Fibroblast of mammary gland (primary cell): Measurements from ENCODE around the gene SLC25A42.

ENCODE experiments used
- DNase-seq: peaks from one replicate; pipeline ENCODE4 v3.0.0-alpha.2; 2010; ENCODE audit warnings: low read depth
- H3K4me3 ChIP-seq: 2 replicates; pipeline ENCODE4 v1.5.1; 2011; ENCODE audit warnings: low read depth, mild to moderate bottlenecking, low read length, moderate library complexity; ENCODE audit not compliant: control insufficient read depth
- TF ChIP-seq, protein P1 (sequence below): conservative IDR thresholded peaks from 2 replicates; pipeline ENCODE4 v1.5.1; 2011; ENCODE audit warnings: low read depth, low read length, inconsistent platforms; ENCODE audit not compliant: control insufficient read depth, insufficient read depth

SLC25A42 gene

DNA sequence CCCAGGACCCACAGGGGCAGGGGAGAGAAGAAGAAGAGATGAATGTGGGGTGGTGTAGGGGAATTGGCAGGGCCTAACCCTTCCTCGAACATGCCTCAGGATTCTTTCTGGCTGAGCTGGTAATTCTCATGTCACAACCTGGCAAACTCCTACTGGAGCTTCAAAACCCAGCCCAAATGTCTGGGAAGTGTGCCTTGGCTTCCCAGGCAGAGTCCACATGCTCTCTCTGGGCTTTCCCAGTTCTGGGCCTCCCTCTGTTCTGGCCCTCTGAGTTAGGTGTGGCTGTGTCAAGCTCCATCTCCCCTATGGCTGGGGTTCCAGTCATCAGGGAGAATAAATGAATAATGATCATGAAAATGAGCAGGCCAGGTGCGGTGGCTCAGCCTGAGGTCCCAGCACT, 85.6 kb downstream of the SLC25A42 start:
- no peak overlapping the region for H3K4me3 ChIP-seq
- TF ChIP-seq, protein P1, sequence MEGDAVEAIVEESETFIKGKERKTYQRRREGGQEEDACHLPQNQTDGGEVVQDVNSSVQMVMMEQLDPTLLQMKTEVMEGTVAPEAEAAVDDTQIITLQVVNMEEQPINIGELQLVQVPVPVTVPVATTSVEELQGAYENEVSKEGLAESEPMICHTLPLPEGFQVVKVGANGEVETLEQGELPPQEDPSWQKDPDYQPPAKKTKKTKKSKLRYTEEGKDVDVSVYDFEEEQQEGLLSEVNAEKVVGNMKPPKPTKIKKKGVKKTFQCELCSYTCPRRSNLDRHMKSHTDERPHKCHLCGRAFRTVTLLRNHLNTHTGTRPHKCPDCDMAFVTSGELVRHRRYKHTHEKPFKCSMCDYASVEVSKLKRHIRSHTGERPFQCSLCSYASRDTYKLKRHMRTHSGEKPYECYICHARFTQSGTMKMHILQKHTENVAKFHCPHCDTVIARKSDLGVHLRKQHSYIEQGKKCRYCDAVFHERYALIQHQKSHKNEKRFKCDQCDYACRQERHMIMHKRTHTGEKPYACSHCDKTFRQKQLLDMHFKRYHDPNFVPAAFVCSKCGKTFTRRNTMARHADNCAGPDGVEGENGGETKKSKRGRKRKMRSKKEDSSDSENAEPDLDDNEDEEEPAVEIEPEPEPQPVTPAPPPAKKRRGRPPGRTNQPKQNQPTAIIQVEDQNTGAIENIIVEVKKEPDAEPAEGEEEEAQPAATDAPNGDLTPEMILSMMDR: no peak
- DNase-seq: no peak

DNA sequence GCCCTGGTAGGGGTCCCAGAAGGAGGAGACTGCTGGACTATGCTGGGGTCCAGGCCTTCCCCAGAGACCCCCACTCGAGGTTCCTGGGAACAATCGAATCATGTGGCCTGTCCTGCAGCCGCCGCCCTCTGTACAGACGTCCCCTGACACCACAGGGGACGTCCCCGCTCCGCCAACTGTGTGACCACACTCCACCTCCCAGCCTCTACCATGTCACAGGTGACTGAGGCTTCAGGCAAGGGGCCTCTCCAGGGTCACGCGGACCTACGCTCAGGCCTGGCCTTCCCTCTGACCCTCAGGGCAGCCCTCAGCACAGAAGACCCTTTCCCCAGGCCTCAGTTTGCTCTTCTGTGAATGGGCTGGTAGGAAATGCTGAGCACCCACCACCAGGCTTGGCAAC, 87.6 kb downstream of the SLC25A42 start:
- TF ChIP-seq, protein P1: no peak
- no peak overlapping the region for H3K4me3 ChIP-seq
- DNase-seq: no peak

DNA sequence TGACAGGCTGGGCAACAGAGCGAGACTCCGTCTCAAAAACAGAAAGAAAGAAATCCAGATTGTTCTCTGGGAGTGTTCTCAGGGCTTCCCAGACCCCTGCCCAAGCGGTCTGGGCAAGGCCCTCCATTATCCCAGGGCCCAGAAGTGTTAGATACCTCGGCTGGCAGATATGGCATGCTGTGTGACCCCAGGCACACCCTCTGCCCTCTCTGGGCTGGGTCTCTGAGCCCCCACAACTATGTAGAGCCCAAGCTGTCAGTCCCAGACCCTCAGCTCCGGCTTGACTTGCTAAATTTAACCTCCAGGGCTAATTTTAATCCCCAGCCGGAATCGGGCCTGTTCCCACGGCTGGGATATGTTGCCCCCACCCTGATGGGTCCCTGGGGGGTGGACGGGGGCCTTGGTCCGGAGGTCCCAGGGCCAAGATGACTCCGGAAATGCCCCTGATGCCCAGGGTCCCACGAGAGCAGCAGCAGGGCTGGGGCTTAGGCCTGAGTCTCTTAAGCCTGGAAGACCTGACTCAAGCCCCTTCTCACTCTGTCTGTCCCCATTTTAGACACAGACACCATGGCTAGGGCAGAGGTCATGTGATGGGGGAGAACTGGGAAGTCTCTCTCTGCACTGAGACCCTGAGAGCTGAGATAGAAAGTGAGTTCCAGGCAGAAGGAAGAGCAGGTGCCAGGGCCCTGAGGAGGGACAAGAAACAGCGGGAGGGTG, 89.0 kb downstream of the SLC25A42 start:
- TF ChIP-seq, protein P1: no peak
- no peak for DNase-seq
- H3K4me3 ChIP-seq: no peak overlapping the region

DNA sequence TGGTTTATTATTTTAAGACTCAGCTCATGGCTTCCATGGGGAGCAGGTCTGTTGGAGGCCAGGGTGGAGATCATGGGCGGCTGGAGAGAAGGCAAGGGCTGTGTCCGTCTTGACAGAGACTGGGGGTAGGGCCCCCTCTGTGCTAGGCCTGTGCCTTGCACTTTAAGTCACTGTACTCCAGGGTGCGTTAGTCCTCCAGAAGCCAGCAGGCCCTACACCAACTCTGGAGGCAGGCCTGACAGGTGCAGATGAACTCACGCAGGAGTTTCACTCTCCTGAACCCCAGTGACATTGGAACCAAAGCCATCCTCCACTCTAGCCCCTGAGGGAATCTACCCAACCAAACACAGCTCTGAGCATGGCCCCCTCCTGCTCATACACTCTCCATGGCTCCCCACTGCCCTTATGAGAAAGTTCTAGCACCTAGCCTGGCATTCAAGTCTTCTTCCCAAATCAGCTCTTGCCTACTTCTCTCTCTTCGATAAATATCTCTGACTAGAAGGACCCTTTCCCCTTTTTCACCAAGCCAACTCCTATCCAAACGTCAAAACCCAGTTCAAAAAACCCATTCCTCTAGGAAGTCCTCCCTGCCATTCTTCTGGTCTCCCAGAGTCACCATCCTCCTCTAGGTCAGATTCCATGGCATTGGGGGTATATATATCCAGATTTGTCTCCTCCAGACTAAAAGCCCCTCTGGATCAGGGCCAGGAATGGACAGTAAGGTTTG, 91.1 kb downstream of the SLC25A42 start:
- DNase-seq: no peak
- TF ChIP-seq, protein P1: no peak
- no peak overlapping the region for H3K4me3 ChIP-seq

DNA sequence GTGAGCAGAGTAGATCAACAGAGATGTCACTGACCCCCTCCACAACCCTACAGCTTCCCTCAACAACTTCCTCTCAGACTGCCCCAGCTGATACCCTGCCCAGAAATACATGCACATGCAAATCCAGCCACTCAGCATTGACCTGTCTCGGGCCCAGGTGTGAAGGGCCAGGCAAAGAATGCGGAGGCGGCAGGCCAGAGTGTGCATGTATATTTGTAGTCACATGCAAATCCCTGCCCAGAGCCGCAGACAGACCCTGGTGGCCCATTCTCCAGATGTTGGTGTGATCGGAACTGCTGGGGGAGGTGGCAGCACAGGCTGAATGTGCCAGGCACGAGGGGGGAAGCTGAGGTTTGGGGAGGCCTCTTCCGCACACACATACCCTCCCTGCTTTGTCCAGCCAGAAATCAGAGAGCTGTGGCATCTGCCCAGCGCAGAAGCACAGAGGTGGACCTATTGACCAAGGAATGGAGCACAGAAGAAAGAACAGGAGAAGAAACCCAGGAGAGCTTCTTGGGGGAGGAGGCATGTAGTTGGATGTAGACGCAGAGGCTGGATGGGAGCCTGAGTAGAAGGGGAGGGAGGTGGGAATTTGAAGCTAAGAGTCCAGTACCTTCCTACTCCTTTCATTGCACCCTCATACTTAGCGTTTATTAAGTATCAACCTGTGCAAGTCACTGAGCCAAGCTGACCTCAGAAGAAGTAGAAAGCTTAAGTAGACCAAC, 91.9 kb downstream of the SLC25A42 start:
- no peak for DNase-seq
- no peak overlapping the region for H3K4me3 ChIP-seq
- TF ChIP-seq, protein P1: no peak

DNA sequence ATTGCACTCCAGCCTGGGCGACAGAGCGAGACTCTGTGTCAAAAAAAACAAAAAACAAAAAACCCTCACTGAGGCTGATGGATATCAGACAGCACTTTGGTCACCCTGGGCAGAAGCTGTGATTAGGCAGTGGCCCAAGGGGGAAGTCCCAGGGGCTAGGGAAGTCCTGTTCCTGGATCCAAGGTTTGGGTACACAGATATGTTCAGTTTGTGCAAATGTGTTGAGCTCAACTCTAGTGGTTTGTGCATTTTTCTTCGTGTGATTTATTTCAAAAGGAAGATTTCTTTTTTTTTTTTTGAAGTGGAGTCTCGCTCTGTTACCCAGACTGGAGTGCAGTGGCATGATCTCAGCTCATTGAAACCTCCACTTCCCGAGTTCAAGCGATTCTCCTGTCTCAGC, 94.0 kb downstream of the SLC25A42 start:
- H3K4me3 ChIP-seq: no peak overlapping the region
- TF ChIP-seq, protein P1: no peak
- no peak for DNase-seq
